Mesendoderm (in vitro differentiated cells): ENCODE data around the gene SLC16A9.

Experiments
- DNase-seq: peaks from one replicate; pipeline ENCODE4 v3.0.0; 2013
- H2AK5ac ChIP-seq: 2 replicates; pipeline ENCODE4 v1.6.1; 2013; ENCODE audit warnings: low read length, inconsistent platforms
- H2BK120ac ChIP-seq: 2 replicates; pipeline ENCODE4 v1.6.1; 2013; ENCODE audit warnings: low read depth, mild to moderate bottlenecking, low read length, moderate library complexity, mixed read lengths
- H2BK15ac ChIP-seq: replicated peaks from 2 replicates; pipeline ENCODE4 v1.6.1; 2013; ENCODE audit warnings: low read depth, mild to moderate bottlenecking, moderate library complexity
- H2BK5ac ChIP-seq: 2 replicates; pipeline ENCODE4 v1.6.1; 2013; ENCODE audit warnings: low read length, inconsistent platforms
- H3K18ac ChIP-seq: 2 replicates; pipeline ENCODE4 v1.6.1; 2013; ENCODE audit warnings: mild to moderate bottlenecking, low read length, mixed read lengths
- H3K23ac ChIP-seq: one replicate; pipeline ENCODE4 v1.6.1; 2013; ENCODE audit warnings: low read length
- H3K27ac ChIP-seq: 2 replicates; pipeline ENCODE4 v1.5.1; 2013; ENCODE audit warnings: low read depth, mild to moderate bottlenecking, inconsistent platforms, low read length, moderate library complexity
- H3K27me3 ChIP-seq: 2 replicates; pipeline ENCODE4 v1.6.1; 2013; ENCODE audit warnings: low read length, control low read depth, mild to moderate bottlenecking, inconsistent platforms; ENCODE audit not compliant: insufficient read depth, poor library complexity
- H3K36me3 ChIP-seq: 2 replicates; pipeline ENCODE4 v1.6.1; 2013; ENCODE audit warnings: low read length, inconsistent platforms; ENCODE audit not compliant: control insufficient read depth, insufficient read depth
- H3K4ac ChIP-seq: one replicate; pipeline ENCODE4 v1.6.1; 2013; ENCODE audit warnings: low read depth, mild to moderate bottlenecking, low read length, moderate library complexity
- H3K4me1 ChIP-seq: 2 replicates; pipeline ENCODE4 v1.6.1; 2013; ENCODE audit warnings: low read depth, low read length, inconsistent platforms; ENCODE audit not compliant: control insufficient read depth
- H3K4me2 ChIP-seq: 2 replicates; pipeline ENCODE4 v1.6.1; 2013; ENCODE audit warnings: low read length
- H3K4me3 ChIP-seq: 2 replicates; pipeline ENCODE4 v1.5.1; 2013; ENCODE audit warnings: mild to moderate bottlenecking, low read length
- H3K56ac ChIP-seq: one replicate; pipeline ENCODE4 v1.6.1; 2013; ENCODE audit warnings: low read length
- H3K79me1 ChIP-seq: 2 replicates; pipeline ENCODE4 v1.6.1; 2013; ENCODE audit warnings: low read length, inconsistent platforms
- H3K79me2 ChIP-seq: 2 replicates; pipeline ENCODE4 v1.6.1; 2013; ENCODE audit warnings: mild to moderate bottlenecking, low read length; ENCODE audit not compliant: control insufficient read depth, insufficient read depth
- H3K9ac ChIP-seq: 2 replicates; pipeline ENCODE4 v1.6.1; 2013; ENCODE audit warnings: low read length, inconsistent platforms
- H4K5ac ChIP-seq: one replicate; pipeline ENCODE4 v1.6.1; 2013; ENCODE audit warnings: low read length
- H4K8ac ChIP-seq: one replicate; pipeline ENCODE4 v1.6.1; 2013; ENCODE audit warnings: low read depth, mild to moderate bottlenecking, control low read depth, low read length, moderate library complexity
- WGBS: extraction: QIAGEN DNeasy Blood & Tissue Kit; methylation state at CpG from one replicate; pipeline ENCODE4 v1.1.7; 2013; ENCODE audit warnings: low lambda C conversion rate, missing lambda C conversion rate; ENCODE audit not compliant: insufficient coverage; ENCODE audit errors: extremely low coverage; 5-methylcytosine and 5-hydroxymethylcytosine counted together

The SLC16A9 gene

DNA sequence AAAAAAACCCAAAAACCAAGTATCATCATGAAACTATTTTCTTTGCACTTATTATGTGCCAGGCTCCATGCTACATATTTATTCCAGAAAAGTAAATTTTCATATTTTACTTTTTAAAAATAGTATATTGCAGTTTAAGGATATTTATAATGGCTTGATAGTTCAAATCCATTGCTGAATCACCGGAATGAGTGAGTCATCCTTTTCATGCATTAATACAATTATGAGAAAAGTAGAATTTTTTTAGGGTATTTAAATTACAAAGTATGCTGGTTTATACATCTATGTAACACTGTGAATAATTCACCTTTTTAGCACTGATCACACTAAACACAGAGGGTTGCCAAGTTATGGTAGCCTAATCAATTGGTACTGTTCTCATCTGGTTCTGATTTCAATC is 54.3 kb downstream of the SLC16A9 start:
- DNase-seq, result no peak
- Histone ChIP-seq H2AK5ac (no peak overlapping the region), H3K4me2 (no peak overlapping the region), H3K79me2 (no peaks in the 10 kb centered on the region), H3K4me1 (no peaks in the 10 kb centered on the region), H3K36me3 (no peaks in the 10 kb centered on the region), H3K4me3 (no peak overlapping the region), H3K4ac (no peak overlapping the region), H4K5ac (no peak overlapping the region), H3K23ac (no peak overlapping the region), H3K79me1 (no peaks in the 10 kb centered on the region), H4K8ac (no peak overlapping the region), H3K27me3 (no peaks in the 10 kb centered on the region), H2BK15ac (no peak overlapping the region), H3K18ac (no peak overlapping the region), H3K27ac (no peak overlapping the region), H3K56ac (no peak overlapping the region), H3K9ac (no peak overlapping the region), H2BK120ac (no peak overlapping the region), H2BK5ac (no peak overlapping the region)
- WGBS, result no CpG with 5 or more reads among the region's 1 CpG

DNA sequence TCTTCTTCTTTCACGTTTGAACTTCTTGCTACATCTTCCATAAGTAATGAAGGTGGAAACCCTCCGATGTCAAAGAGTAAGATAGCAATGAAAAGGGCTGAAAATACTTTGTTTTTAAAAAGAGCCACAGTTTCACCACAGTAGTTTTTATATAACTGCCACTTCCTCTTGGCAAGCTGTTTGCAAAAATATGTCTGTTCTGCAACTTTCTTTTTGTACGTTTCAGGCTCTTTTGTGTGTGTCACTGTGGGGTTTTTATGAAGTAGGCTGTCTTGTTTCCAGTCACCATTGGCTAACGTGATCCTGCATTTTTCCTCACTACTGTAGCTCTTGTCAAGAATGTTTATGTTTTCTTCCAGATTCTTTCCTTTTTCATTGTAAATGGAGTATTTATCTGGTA is 55.6 kb downstream of the SLC16A9 start:
- no peak overlapping the region for H2AK5ac ChIP-seq
- no peak overlapping the region for H3K27ac ChIP-seq
- H3K18ac ChIP-seq, result no peak overlapping the region
- H4K5ac ChIP-seq, result no peak overlapping the region
- no peaks in the 10 kb centered on the region for H3K79me2 ChIP-seq
- H3K9ac ChIP-seq, result no peak overlapping the region
- no peaks in the 10 kb centered on the region for H3K36me3 ChIP-seq
- DNase-seq, result no peak
- H2BK15ac ChIP-seq, result no peak overlapping the region
- no CpG with 5 or more reads among the region's 4 CpGs for WGBS
- no peaks in the 10 kb centered on the region for H3K4me1 ChIP-seq
- H2BK120ac ChIP-seq, result no peak overlapping the region
- no peak overlapping the region for H3K23ac ChIP-seq
- no peak overlapping the region for H3K4me2 ChIP-seq
- H4K8ac ChIP-seq, result no peak overlapping the region
- H2BK5ac ChIP-seq, result no peak overlapping the region
- H3K56ac ChIP-seq, result no peak overlapping the region
- no peaks in the 10 kb centered on the region for H3K27me3 ChIP-seq
- H3K4ac ChIP-seq, result no peak overlapping the region
- no peaks in the 10 kb centered on the region for H3K79me1 ChIP-seq
- H3K4me3 ChIP-seq, result no peak overlapping the region

- Histone ChIP-seq H3K9ac (no peak overlapping the region), H3K27me3 (no peaks in the 10 kb centered on the region), H3K4ac (no peak overlapping the region), H3K4me1 (peaks cover 2% of the 10 kb centered on the region), H3K79me1 (no peaks in the 10 kb centered on the region), H3K36me3 (no peaks in the 10 kb centered on the region), H3K79me2 (no peaks in the 10 kb centered on the region), H3K4me2 (no peak overlapping the region), H2AK5ac (no peak overlapping the region), H3K18ac (no peak overlapping the region), H3K27ac (no peak overlapping the region), H3K23ac (no peak overlapping the region), H4K8ac (no peak overlapping the region), H3K56ac (no peak overlapping the region), H4K5ac (no peak overlapping the region), H2BK120ac (no peak overlapping the region), H2BK15ac (no peak overlapping the region), H2BK5ac (no peak overlapping the region), H3K4me3 (no peak overlapping the region)
- WGBS, result no CpG with 5 or more reads among the region's 3 CpGs
- no peak for DNase-seq
Observed at GRCh38 chr10:59651902-59652301, 57.7 kb downstream of the SLC16A9 start.

- H3K4me1 ChIP-seq, result peaks cover 2% of the 10 kb centered on the region
- no peaks in the 10 kb centered on the region for H3K79me1 ChIP-seq
- no peak overlapping the region for H3K4me3 ChIP-seq
- no peak overlapping the region for H3K18ac ChIP-seq
- no peak overlapping the region for H3K4me2 ChIP-seq
- H3K23ac ChIP-seq, result no peak overlapping the region
- no peaks in the 10 kb centered on the region for H3K27me3 ChIP-seq
- H4K5ac ChIP-seq, result no peak overlapping the region
- no CpG with 5 or more reads among the region's 7 CpGs for WGBS
- no peak overlapping the region for H2BK120ac ChIP-seq
- H2BK5ac ChIP-seq, result no peak overlapping the region
- H3K4ac ChIP-seq, result no peak overlapping the region
- no peak overlapping the region for H3K27ac ChIP-seq
- no peak overlapping the region for H2BK15ac ChIP-seq
- no peak overlapping the region for H3K9ac ChIP-seq
- H4K8ac ChIP-seq, result no peak overlapping the region
- no peak overlapping the region for H3K56ac ChIP-seq
- DNase-seq, result no peak
- no peaks in the 10 kb centered on the region for H3K36me3 ChIP-seq
- no peaks in the 10 kb centered on the region for H3K79me2 ChIP-seq
- no peak overlapping the region for H2AK5ac ChIP-seq
Observed at GRCh38 chr10:59649606-59650346, 59.9 kb downstream of the SLC16A9 start.

- Histone ChIP-seq H4K8ac (no peak overlapping the region), H3K4me3 (no peak overlapping the region), H3K56ac (no peak overlapping the region), H3K18ac (no peak overlapping the region), H2BK5ac (no peak overlapping the region), H3K36me3 (no peaks in the 10 kb centered on the region), H3K27ac (no peak overlapping the region), H3K79me1 (no peaks in the 10 kb centered on the region), H3K27me3 (no peaks in the 10 kb centered on the region), H3K79me2 (no peaks in the 10 kb centered on the region), H3K4me1 (peaks cover 2% of the 10 kb centered on the region), H2AK5ac (no peak overlapping the region), H3K23ac (no peak overlapping the region), H2BK15ac (no peak overlapping the region), H4K5ac (no peak overlapping the region), H3K4ac (no peak overlapping the region), H2BK120ac (no peak overlapping the region), H3K9ac (no peak overlapping the region), H3K4me2 (no peak overlapping the region)
- DNase-seq, result peak; percentile 46
- no CpG with 5 or more reads among the region's 7 CpGs for WGBS
Observed at GRCh38 chr10:59648711-59649201, 60.9 kb downstream of the SLC16A9 start.

- no peak overlapping the region for H3K56ac ChIP-seq
- H3K79me2 ChIP-seq, result no peaks in the 10 kb centered on the region
- H3K27me3 ChIP-seq, result no peaks in the 10 kb centered on the region
- H3K23ac ChIP-seq, result no peak overlapping the region
- H2BK5ac ChIP-seq, result no peak overlapping the region
- no peak overlapping the region for H4K5ac ChIP-seq
- peaks cover 2% of the 10 kb centered on the region for H3K4me1 ChIP-seq
- no peak for DNase-seq
- H2BK120ac ChIP-seq, result no peak overlapping the region
- H2BK15ac ChIP-seq, result no peak overlapping the region
- H4K8ac ChIP-seq, result no peak overlapping the region
- H3K27ac ChIP-seq, result no peak overlapping the region
- H3K36me3 ChIP-seq, result no peaks in the 10 kb centered on the region
- H3K4me2 ChIP-seq, result no peak overlapping the region
- no peaks in the 10 kb centered on the region for H3K79me1 ChIP-seq
- H3K9ac ChIP-seq, result no peak overlapping the region
- H2AK5ac ChIP-seq, result no peak overlapping the region
- H3K4me3 ChIP-seq, result no peak overlapping the region
- H3K4ac ChIP-seq, result no peak overlapping the region
- no peak overlapping the region for H3K18ac ChIP-seq
Observed at GRCh38 chr10:59644841-59645240, 64.8 kb downstream of the SLC16A9 start.
